Activated naive CD4-positive, alpha-beta T cell treated with anti-CD3 and anti-CD28 coated beads, Interleukin-2, amount 50 U/mL, for 24 hours (primary cell): ENCODE data around the gene C9orf85.
"Not testable (repeated sequence)": the region's sequence is repeated elsewhere in the genome, so short reads cannot be mapped to it uniquely, and the experiment has no call there.

Experiments used
- H3K27ac Mint-ChIP-seq: one replicate; pipeline ENCODE4 v1.8.0; 2021; ENCODE audit warnings: mild to moderate bottlenecking, mixed read lengths
- H3K27me3 Mint-ChIP-seq: one replicate; pipeline ENCODE4 v1.8.0; 2021; ENCODE audit warnings: mixed read lengths
- H3K36me3 Mint-ChIP-seq: one replicate; pipeline ENCODE4 v1.8.0; 2021; ENCODE audit warnings: mixed read lengths
- H3K4me1 Mint-ChIP-seq: one replicate; pipeline ENCODE4 v1.8.0; 2021; ENCODE audit warnings: mixed read lengths
- H3K4me3 Mint-ChIP-seq: one replicate; pipeline ENCODE4 v1.8.0; 2021; ENCODE audit warnings: mild to moderate bottlenecking, mixed read lengths
- H3K9me3 Mint-ChIP-seq: one replicate; pipeline ENCODE4 v1.8.0; 2021; ENCODE audit warnings: mixed read lengths

Gene C9orf85

GRCh38 chr9:71955300-71955915 is 44.0 kb downstream of the C9orf85 start:
- Mint-ChIP-seq H3K36me3 (peaks cover 12% of the 10 kb centered on the region), H3K27me3 (no peaks in the 10 kb centered on the region), H3K4me1 (no peaks in the 10 kb centered on the region), H3K4me3 (no peak overlapping the region), H3K9me3 (no peaks in the 10 kb centered on the region), H3K27ac (no peak overlapping the region)

- no peak overlapping the region for H3K4me3 Mint-ChIP-seq
- no peaks in the 10 kb centered on the region for H3K4me1 Mint-ChIP-seq
- H3K27ac Mint-ChIP-seq, result no peak overlapping the region
- peaks cover 9% of the 10 kb centered on the region for H3K9me3 Mint-ChIP-seq
- H3K36me3 Mint-ChIP-seq, result peaks cover 36% of the 10 kb centered on the region
- H3K27me3 Mint-ChIP-seq, result no peaks in the 10 kb centered on the region
Observed at GRCh38 chr9:71962328-71962727, 50.9 kb downstream of the C9orf85 start.

GRCh38 chr9:71963471-71963996 is 52.1 kb downstream of the C9orf85 start:
- not testable (repeated sequence) for H3K4me3 Mint-ChIP-seq, H3K4me1 Mint-ChIP-seq, H3K27ac Mint-ChIP-seq, H3K27me3 Mint-ChIP-seq
- Mint-ChIP-seq H3K36me3 (peaks cover 43% of the 10 kb centered on the region), H3K9me3 (peaks cover 16% of the 10 kb centered on the region)

GRCh38 chr9:71965403-71965802 is 54.0 kb downstream of the C9orf85 start:
- Mint-ChIP-seq H3K27me3 (no peaks in the 10 kb centered on the region), H3K36me3 (peaks cover 45% of the 10 kb centered on the region), H3K27ac (no peak overlapping the region), H3K4me1 (no peaks in the 10 kb centered on the region), H3K9me3 (peaks cover 16% of the 10 kb centered on the region), H3K4me3 (no peak overlapping the region)

GRCh38 chr9:71966601-71967000 is 55.2 kb downstream of the C9orf85 start:
- H3K9me3 Mint-ChIP-seq, result peaks cover 16% of the 10 kb centered on the region
- peak overlapping the region; percentile 49 for H3K27ac Mint-ChIP-seq
- peaks cover 46% of the 10 kb centered on the region for H3K36me3 Mint-ChIP-seq
- no peak overlapping the region for H3K4me3 Mint-ChIP-seq
- H3K27me3 Mint-ChIP-seq, result no peaks in the 10 kb centered on the region
- no peaks in the 10 kb centered on the region for H3K4me1 Mint-ChIP-seq

GRCh38 chr9:71968541-71969090 is 57.2 kb downstream of the C9orf85 start:
- no peaks in the 10 kb centered on the region for H3K27me3 Mint-ChIP-seq
- H3K27ac Mint-ChIP-seq, result no peak overlapping the region
- peaks cover 16% of the 10 kb centered on the region for H3K9me3 Mint-ChIP-seq
- no peaks in the 10 kb centered on the region for H3K4me1 Mint-ChIP-seq
- H3K4me3 Mint-ChIP-seq, result no peak overlapping the region
- H3K36me3 Mint-ChIP-seq, result peaks cover 37% of the 10 kb centered on the region

GRCh38 chr9:71975833-71976232 is 64.4 kb downstream of the C9orf85 start:
- Mint-ChIP-seq H3K9me3 (no peaks in the 10 kb centered on the region), H3K4me1 (no peaks in the 10 kb centered on the region), H3K27ac (no peak overlapping the region), H3K27me3 (no peaks in the 10 kb centered on the region), H3K36me3 (peaks cover 2% of the 10 kb centered on the region), H3K4me3 (no peak overlapping the region)

GRCh38 chr9:71977003-71977402 is 65.6 kb downstream of the C9orf85 start:
- H3K9me3 Mint-ChIP-seq, result no peaks in the 10 kb centered on the region
- H3K4me3 Mint-ChIP-seq, result no peak overlapping the region
- no peak overlapping the region for H3K27ac Mint-ChIP-seq
- no peaks in the 10 kb centered on the region for H3K27me3 Mint-ChIP-seq
- H3K4me1 Mint-ChIP-seq, result no peaks in the 10 kb centered on the region
- H3K36me3 Mint-ChIP-seq, result peaks cover 2% of the 10 kb centered on the region

GRCh38 chr9:71980266-71981190 is 69.1 kb downstream of the C9orf85 start:
- H3K27me3 Mint-ChIP-seq, result no peaks in the 10 kb centered on the region

GRCh38 chr9:71981944-71982343 is 70.5 kb downstream of the C9orf85 start:
- Mint-ChIP-seq H3K9me3 (no peaks in the 10 kb centered on the region), H3K4me3 (no peak overlapping the region), H3K36me3 (peaks cover 2% of the 10 kb centered on the region), H3K4me1 (no peaks in the 10 kb centered on the region), H3K27me3 (no peaks in the 10 kb centered on the region), H3K27ac (no peak overlapping the region)

More at GRCh38 chr9:71980266-71981190, 69.1 kb downstream of the C9orf85 start:
- Mint-ChIP-seq H3K9me3 (no peaks in the 10 kb centered on the region), H3K4me3 (no peak overlapping the region), H3K27ac (no peak overlapping the region), H3K4me1 (no peaks in the 10 kb centered on the region), H3K36me3 (peaks cover 2% of the 10 kb centered on the region)

GRCh38 chr9:71984403-71984802 is 73.0 kb downstream of the C9orf85 start:
- Mint-ChIP-seq H3K4me3 (no peak overlapping the region), H3K36me3 (peaks cover 2% of the 10 kb centered on the region), H3K9me3 (no peaks in the 10 kb centered on the region), H3K27ac (no peak overlapping the region), H3K27me3 (no peaks in the 10 kb centered on the region), H3K4me1 (no peaks in the 10 kb centered on the region)

GRCh38 chr9:71984831-71985281 is 73.4 kb downstream of the C9orf85 start:
- no peaks in the 10 kb centered on the region for H3K9me3 Mint-ChIP-seq
- no peak overlapping the region for H3K4me3 Mint-ChIP-seq
- H3K4me1 Mint-ChIP-seq, result no peaks in the 10 kb centered on the region
- H3K36me3 Mint-ChIP-seq, result peaks cover 2% of the 10 kb centered on the region
- no peak overlapping the region for H3K27ac Mint-ChIP-seq
- no peaks in the 10 kb centered on the region for H3K27me3 Mint-ChIP-seq

GRCh38 chr9:71985297-71985911 is 74.0 kb downstream of the C9orf85 start:
- Mint-ChIP-seq H3K27me3 (no peaks in the 10 kb centered on the region), H3K4me3 (no peak overlapping the region), H3K36me3 (peaks cover 2% of the 10 kb centered on the region), H3K27ac (no peak overlapping the region), H3K4me1 (no peaks in the 10 kb centered on the region), H3K9me3 (no peaks in the 10 kb centered on the region)

- H3K9me3 Mint-ChIP-seq, result no peaks in the 10 kb centered on the region
Observed at GRCh38 chr9:71986900-71987299, 75.5 kb downstream of the C9orf85 start.

More at GRCh38 chr9:71986900-71987299, 75.5 kb downstream of the C9orf85 start:
- no peak overlapping the region for H3K27ac Mint-ChIP-seq
- H3K27me3 Mint-ChIP-seq, result no peaks in the 10 kb centered on the region
- H3K4me1 Mint-ChIP-seq, result no peaks in the 10 kb centered on the region
- peaks cover 2% of the 10 kb centered on the region for H3K36me3 Mint-ChIP-seq
- no peak overlapping the region for H3K4me3 Mint-ChIP-seq
